HepG2 (cell line): ENCODE results near the gene DCAF4.

Experiments used
- GFI1 ChIP-seq: sonication (generic); formaldehyde crosslinking; IDR thresholded peaks from 2 replicates; pipeline ENCODE4 v1.5.0; 2020; ENCODE audit warnings: missing genetic modification reagents, mild to moderate bottlenecking, borderline replicate concordance
- HDAC6 ChIP-seq: fragments of 200-600 bp; sonication (generic); IDR thresholded peaks from 2 replicates; pipeline ENCODE4 v1.7.0; 2017; ENCODE audit warnings: mild to moderate bottlenecking, antibody characterized with exemption, low read length, low read depth
- KDM5A ChIP-seq: fragments of 200-600 bp; sonication (generic); IDR thresholded peaks from 2 replicates; pipeline ENCODE4 v1.7.0; 2018; ENCODE audit warnings: antibody characterized with exemption, mild to moderate bottlenecking, low read length, borderline replicate concordance
- POLR2A ChIP-seq, 2 experiments: IDR thresholded peaks; 2 replicates each; pipeline ENCODE4 v1.6.1; 2011; ENCODE audit warnings: low read depth in 2 of 2, low read length in 2 of 2, mild to moderate bottlenecking in 1 of 2, moderate library complexity in 1 of 2; ENCODE audit not compliant: insufficient read depth in 1 of 2
- RORA ChIP-seq: sonication (generic); formaldehyde crosslinking; IDR thresholded peaks from 2 replicates; pipeline ENCODE4 v1.5.0; 2020; ENCODE audit warnings: mild to moderate bottlenecking, missing genetic modification reagents, moderate library complexity
- SIN3A ChIP-seq: IDR thresholded peaks from 2 replicates; pipeline ENCODE4 v1.6.1; 2011; ENCODE audit warnings: low read depth, mild to moderate bottlenecking, control low read depth, low read length, borderline replicate concordance
- SKI ChIP-seq: fragments of 450-650 bp; IDR thresholded peaks from one replicate; pipeline ENCODE4 v1.6.1; 2018; ENCODE audit warnings: mild to moderate bottlenecking; ENCODE audit not compliant: partially characterized antibody
- ZNF558 ChIP-seq: sonication (generic); formaldehyde crosslinking; IDR thresholded peaks from 2 replicates; pipeline ENCODE4 v1.9.0; 2022; ENCODE audit warnings: mild to moderate bottlenecking, missing genetic modification reagents, borderline replicate concordance
- TF ChIP-seq, protein P1 (sequence below): sonication (generic); formaldehyde crosslinking; IDR thresholded peaks from 2 replicates; pipeline ENCODE4 v1.5.0; 2020; ENCODE audit warnings: mild to moderate bottlenecking, missing genetic modification reagents, moderate library complexity
- TF ChIP-seq, protein P2 (sequence below): sonication (generic); formaldehyde crosslinking; IDR thresholded peaks from 2 replicates; pipeline ENCODE4 v1.4.0; 2020; ENCODE audit warnings: missing genetic modification reagents, borderline replicate concordance
- TF ChIP-seq, protein P3 (sequence below): sonication (generic); formaldehyde crosslinking; IDR thresholded peaks from 2 replicates; pipeline ENCODE4 v1.8.0; 2022; ENCODE audit warnings: missing genetic modification reagents, low read depth, mild to moderate bottlenecking, borderline replicate concordance
- TF ChIP-seq, protein P4 (sequence below): sonication (generic); formaldehyde crosslinking; IDR thresholded peaks from 2 replicates; pipeline ENCODE4 v1.8.0; 2022; ENCODE audit warnings: mild to moderate bottlenecking, missing genetic modification reagents; ENCODE audit not compliant: insufficient replicate concordance
- TF ChIP-seq, protein P5 (sequence below), 2 experiments: IDR thresholded peaks; 2 replicates each; pipeline ENCODE4 v1.6.1; 2011 to 2012; ENCODE audit warnings: low read length in 2 of 2, borderline replicate concordance in 1 of 2, low read depth in 1 of 2, mild to moderate bottlenecking in 1 of 2, moderate library complexity in 1 of 2

DNA sequence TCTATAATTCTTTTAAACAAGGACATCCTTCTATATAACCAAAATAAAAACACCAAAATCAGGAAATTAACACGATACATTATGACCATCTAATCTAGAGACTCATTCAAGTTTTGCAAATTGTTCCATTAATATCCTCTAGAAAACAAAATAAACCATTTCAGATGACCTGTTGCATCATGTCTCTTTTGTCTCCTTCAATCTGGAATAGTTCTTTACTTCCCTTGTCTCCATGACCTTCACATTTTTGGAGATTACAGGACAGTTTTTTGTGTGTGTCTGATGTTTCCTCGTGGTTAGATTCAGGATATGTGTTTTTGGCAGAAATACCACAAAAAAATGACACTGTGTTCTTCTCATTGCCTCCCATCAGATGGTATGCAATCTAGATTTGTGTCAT, 12.5 kb upstream of the DCAF4 start:
- TF ChIP-seq, protein P1, sequence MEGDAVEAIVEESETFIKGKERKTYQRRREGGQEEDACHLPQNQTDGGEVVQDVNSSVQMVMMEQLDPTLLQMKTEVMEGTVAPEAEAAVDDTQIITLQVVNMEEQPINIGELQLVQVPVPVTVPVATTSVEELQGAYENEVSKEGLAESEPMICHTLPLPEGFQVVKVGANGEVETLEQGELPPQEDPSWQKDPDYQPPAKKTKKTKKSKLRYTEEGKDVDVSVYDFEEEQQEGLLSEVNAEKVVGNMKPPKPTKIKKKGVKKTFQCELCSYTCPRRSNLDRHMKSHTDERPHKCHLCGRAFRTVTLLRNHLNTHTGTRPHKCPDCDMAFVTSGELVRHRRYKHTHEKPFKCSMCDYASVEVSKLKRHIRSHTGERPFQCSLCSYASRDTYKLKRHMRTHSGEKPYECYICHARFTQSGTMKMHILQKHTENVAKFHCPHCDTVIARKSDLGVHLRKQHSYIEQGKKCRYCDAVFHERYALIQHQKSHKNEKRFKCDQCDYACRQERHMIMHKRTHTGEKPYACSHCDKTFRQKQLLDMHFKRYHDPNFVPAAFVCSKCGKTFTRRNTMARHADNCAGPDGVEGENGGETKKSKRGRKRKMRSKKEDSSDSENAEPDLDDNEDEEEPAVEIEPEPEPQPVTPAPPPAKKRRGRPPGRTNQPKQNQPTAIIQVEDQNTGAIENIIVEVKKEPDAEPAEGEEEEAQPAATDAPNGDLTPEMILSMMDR (CRISPR knock-in tag): no peak
- TF ChIP-seq, protein P2, sequence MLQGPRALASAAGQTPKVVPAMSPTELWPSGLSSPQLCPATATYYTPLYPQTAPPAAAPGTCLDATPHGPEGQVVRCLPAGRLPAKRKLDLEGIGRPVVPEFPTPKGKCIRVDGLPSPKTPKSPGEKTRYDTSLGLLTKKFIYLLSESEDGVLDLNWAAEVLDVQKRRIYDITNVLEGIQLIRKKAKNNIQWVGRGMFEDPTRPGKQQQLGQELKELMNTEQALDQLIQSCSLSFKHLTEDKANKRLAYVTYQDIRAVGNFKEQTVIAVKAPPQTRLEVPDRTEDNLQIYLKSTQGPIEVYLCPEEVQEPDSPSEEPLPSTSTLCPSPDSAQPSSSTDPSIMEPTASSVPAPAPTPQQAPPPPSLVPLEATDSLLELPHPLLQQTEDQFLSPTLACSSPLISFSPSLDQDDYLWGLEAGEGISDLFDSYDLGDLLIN (CRISPR knock-in tag): no peak
- TF ChIP-seq HDAC6 (no peak), SIN3A (no peak), ZNF558 (CRISPR knock-in tag) (no peak), SKI (no peak), RORA (no peak), KDM5A (no peak), POLR2A (IDR thresholded peaks at IDR 0.05; ENCODE audit: insufficient read depth in 1 of 2, low read depth in 2 of 2, low read length in 2 of 2) (no peak), GFI1 (CRISPR knock-in tag) (no peak)
- TF ChIP-seq, protein P3, sequence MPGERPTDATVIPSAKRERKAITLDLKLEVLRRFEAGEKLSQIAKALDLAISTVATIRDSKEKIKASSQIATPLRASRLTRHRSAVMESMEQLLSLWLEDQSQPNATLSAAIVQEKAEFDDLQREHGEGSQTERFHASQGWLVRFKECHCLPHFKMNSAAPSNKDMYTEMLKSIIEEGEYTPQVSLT: no peak
- TF ChIP-seq, protein P4, sequence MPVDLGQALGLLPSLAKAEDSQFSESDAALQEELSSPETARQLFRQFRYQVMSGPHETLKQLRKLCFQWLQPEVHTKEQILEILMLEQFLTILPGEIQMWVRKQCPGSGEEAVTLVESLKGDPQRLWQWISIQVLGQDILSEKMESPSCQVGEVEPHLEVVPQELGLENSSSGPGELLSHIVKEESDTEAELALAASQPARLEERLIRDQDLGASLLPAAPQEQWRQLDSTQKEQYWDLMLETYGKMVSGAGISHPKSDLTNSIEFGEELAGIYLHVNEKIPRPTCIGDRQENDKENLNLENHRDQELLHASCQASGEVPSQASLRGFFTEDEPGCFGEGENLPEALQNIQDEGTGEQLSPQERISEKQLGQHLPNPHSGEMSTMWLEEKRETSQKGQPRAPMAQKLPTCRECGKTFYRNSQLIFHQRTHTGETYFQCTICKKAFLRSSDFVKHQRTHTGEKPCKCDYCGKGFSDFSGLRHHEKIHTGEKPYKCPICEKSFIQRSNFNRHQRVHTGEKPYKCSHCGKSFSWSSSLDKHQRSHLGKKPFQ (CRISPR knock-in tag): no peak
- TF ChIP-seq, protein P5, sequence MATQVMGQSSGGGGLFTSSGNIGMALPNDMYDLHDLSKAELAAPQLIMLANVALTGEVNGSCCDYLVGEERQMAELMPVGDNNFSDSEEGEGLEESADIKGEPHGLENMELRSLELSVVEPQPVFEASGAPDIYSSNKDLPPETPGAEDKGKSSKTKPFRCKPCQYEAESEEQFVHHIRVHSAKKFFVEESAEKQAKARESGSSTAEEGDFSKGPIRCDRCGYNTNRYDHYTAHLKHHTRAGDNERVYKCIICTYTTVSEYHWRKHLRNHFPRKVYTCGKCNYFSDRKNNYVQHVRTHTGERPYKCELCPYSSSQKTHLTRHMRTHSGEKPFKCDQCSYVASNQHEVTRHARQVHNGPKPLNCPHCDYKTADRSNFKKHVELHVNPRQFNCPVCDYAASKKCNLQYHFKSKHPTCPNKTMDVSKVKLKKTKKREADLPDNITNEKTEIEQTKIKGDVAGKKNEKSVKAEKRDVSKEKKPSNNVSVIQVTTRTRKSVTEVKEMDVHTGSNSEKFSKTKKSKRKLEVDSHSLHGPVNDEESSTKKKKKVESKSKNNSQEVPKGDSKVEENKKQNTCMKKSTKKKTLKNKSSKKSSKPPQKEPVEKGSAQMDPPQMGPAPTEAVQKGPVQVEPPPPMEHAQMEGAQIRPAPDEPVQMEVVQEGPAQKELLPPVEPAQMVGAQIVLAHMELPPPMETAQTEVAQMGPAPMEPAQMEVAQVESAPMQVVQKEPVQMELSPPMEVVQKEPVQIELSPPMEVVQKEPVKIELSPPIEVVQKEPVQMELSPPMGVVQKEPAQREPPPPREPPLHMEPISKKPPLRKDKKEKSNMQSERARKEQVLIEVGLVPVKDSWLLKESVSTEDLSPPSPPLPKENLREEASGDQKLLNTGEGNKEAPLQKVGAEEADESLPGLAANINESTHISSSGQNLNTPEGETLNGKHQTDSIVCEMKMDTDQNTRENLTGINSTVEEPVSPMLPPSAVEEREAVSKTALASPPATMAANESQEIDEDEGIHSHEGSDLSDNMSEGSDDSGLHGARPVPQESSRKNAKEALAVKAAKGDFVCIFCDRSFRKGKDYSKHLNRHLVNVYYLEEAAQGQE (IDR thresholded peaks at IDR 0.05; ENCODE audit: borderline replicate concordance in 1 of 2, low read depth in 1 of 2, low read length in 2 of 2): no peak
